SU-DHL-6 (cell line): ENCODE results near the gene SAMSN1.

Experiments
- H2AFZ ChIP-seq: fragments of 200-600 bp; sonication (generic); 2 replicates; pipeline ENCODE4 v1.6.1; 2014; ENCODE audit warnings: low read depth, mild to moderate bottlenecking, moderate library complexity, mixed read lengths, antibody characterized with exemption, low read length; ENCODE audit not compliant: severe bottlenecking
- H3F3A ChIP-seq: fragments of 200-600 bp; shearing (Covaris generic); 2 replicates; pipeline ENCODE4 v1.6.0; 2016; ENCODE audit warnings: antibody characterized with exemption, mild to moderate bottlenecking; ENCODE audit not compliant: insufficient read depth
- H3K27ac ChIP-seq: fragments of 200-600 bp; sonication (generic); 2 replicates; pipeline ENCODE4 v1.5.1; 2016; ENCODE audit warnings: low read depth, mild to moderate bottlenecking, low read length, moderate library complexity, mixed read lengths
- H3K27me3 ChIP-seq: fragments of 200-600 bp; sonication (generic), shearing (Covaris generic); 2 replicates; pipeline ENCODE4 v1.6.0; 2014; ENCODE audit warnings: mild to moderate bottlenecking, low read length
- H3K36me3 ChIP-seq: fragments of 200-600 bp; sonication (generic); 2 replicates; pipeline ENCODE4 v1.6.1; 2014; ENCODE audit warnings: mild to moderate bottlenecking, low read length, mixed read lengths
- H3K4me2 ChIP-seq: fragments of 300-600, 200-600 bp; shearing (Covaris generic), sonication (generic); 2 replicates; pipeline ENCODE4 v1.6.0; 2014; ENCODE audit warnings: low read length, low read depth, mild to moderate bottlenecking; ENCODE audit not compliant: poor library complexity, severe bottlenecking
- H3K4me3 ChIP-seq: fragments of 200-600 bp; sonication (generic); 2 replicates; pipeline ENCODE4 v1.5.1; 2014; ENCODE audit warnings: antibody characterized with exemption, low read length, mild to moderate bottlenecking, mixed read lengths; ENCODE audit not compliant: insufficient read depth, poor library complexity, severe bottlenecking
- H3K79me2 ChIP-seq: fragments of 200-600 bp; sonication (generic); 2 replicates; pipeline ENCODE4 v1.6.1; 2014; ENCODE audit warnings: mild to moderate bottlenecking, low read length, moderate library complexity; ENCODE audit not compliant: insufficient read depth
- H3K9ac ChIP-seq: fragments of 200-600 bp; sonication (generic); 2 replicates; pipeline ENCODE4 v1.7.0; 2014; ENCODE audit warnings: mild to moderate bottlenecking, low read length
- H3K9me2 ChIP-seq: fragments of 200-600 bp; sonication (generic); replicated peaks from 2 replicates; pipeline ENCODE4 v1.6.1; 2014; ENCODE audit warnings: low read length; ENCODE audit not compliant: insufficient read depth
- H3K9me3 ChIP-seq: fragments of 200-600 bp; sonication (generic); 2 replicates; pipeline ENCODE4 v1.6.1; 2014; ENCODE audit warnings: low read length, mixed read lengths; ENCODE audit not compliant: insufficient read depth
- H4K20me1 ChIP-seq: fragments of 200-600 bp; sonication (generic); 2 replicates; pipeline ENCODE4 v1.6.1; 2014; ENCODE audit warnings: low read depth, mild to moderate bottlenecking, antibody characterized with exemption, low read length, moderate library complexity, mixed read lengths
- CTCF ChIP-seq: fragments of 200-600 bp; sonication (generic); IDR thresholded peaks from one replicate; pipeline ENCODE4 v1.5.1; 2017; ENCODE audit warnings: antibody characterized with exemption, mild to moderate bottlenecking, low read length, moderate library complexity; ENCODE audit not compliant: insufficient read depth, poor library complexity, severe bottlenecking
- EZH2phosphoT487 ChIP-seq: fragments of 200-600 bp; sonication (generic), shearing (Covaris generic); conservative IDR thresholded peaks from 2 replicates; pipeline ENCODE4 v1.6.1; 2018; ENCODE audit warnings: mild to moderate bottlenecking, antibody characterized with exemption, low read length, moderate library complexity, mixed read lengths

Gene SAMSN1

GRCh38 chr21:14581902-14582457 is 35.9 kb upstream of the SAMSN1 start:
- Histone ChIP-seq H2AFZ (no peak overlapping the region), H3K9me2 (no peaks in the 10 kb centered on the region), H3K36me3 (no peaks in the 10 kb centered on the region), H3K4me2 (no peak overlapping the region), H4K20me1 (no peaks in the 10 kb centered on the region), H3K79me2 (no peaks in the 10 kb centered on the region), H3K27me3 (no peaks in the 10 kb centered on the region), H3K9me3 (no peaks in the 10 kb centered on the region), H3K4me3 (no peak overlapping the region), H3K9ac (no peak overlapping the region), H3K27ac (no peak overlapping the region), H3F3A (no peaks in the 10 kb centered on the region)
- TF ChIP-seq EZH2phosphoT487 = no peak
- TF ChIP-seq CTCF = no peak

GRCh38 chr21:14573244-14573643 is 27.1 kb upstream of the SAMSN1 start:
- TF ChIP-seq EZH2phosphoT487 = no peak
- TF ChIP-seq CTCF = no peak
- H3K9me2 ChIP-seq = no peaks in the 10 kb centered on the region
- no peak overlapping the region for H3K4me2 ChIP-seq
- no peaks in the 10 kb centered on the region for H3K79me2 ChIP-seq
- H3K4me3 ChIP-seq = no peak overlapping the region
- no peaks in the 10 kb centered on the region for H3K9me3 ChIP-seq
- H3K27ac ChIP-seq = no peak overlapping the region
- H3K27me3 ChIP-seq = no peaks in the 10 kb centered on the region
- no peak overlapping the region for H3K9ac ChIP-seq
- no peaks in the 10 kb centered on the region for H3K36me3 ChIP-seq
- H3F3A ChIP-seq = no peaks in the 10 kb centered on the region
- H4K20me1 ChIP-seq = no peaks in the 10 kb centered on the region
- no peak overlapping the region for H2AFZ ChIP-seq

GRCh38 chr21:14572204-14572780 is 26.2 kb upstream of the SAMSN1 start:
- Histone ChIP-seq H3K27me3 (no peaks in the 10 kb centered on the region), H2AFZ (no peak overlapping the region), H3K9me3 (no peaks in the 10 kb centered on the region), H3F3A (no peaks in the 10 kb centered on the region), H3K9me2 (no peaks in the 10 kb centered on the region), H3K36me3 (no peaks in the 10 kb centered on the region), H3K4me3 (no peak overlapping the region), H3K79me2 (no peaks in the 10 kb centered on the region), H3K4me2 (no peak overlapping the region), H3K9ac (no peak overlapping the region), H3K27ac (no peak overlapping the region), H4K20me1 (no peaks in the 10 kb centered on the region)
- TF ChIP-seq CTCF = no peak
- no peak for TF ChIP-seq EZH2phosphoT487
